Measurements from ENCODE around the gene ANKRD26.

DNA sequence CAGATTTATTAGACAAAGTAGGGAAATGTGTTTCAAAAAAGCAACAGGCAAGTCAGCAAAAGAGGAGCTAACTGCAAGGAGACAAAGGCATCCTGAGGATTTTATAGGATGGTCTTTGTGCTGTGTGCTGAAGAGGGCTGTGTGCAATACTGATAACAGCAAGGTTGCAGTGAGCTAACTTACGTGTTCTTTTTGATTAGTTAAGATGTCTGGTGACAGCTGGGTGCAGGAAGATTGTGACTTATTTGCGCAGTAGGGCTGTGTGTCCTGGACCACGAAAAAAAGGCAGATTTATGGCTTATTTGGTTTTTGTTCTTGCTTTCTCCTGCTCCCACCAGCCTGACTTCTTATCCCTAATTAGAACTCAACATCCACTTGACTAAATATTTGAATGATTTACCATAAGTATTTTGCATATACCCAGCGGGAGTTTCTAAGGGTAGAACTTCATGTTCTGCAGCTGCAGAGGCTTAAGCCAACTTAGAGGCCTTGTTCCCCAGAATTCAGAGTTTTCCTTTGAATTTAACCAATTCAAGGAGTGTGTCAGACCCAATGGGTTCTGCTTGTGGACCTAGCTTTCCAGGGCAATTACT lies 119.0 kb downstream of the ANKRD26 start:
- TF ChIP-seq, protein P1, sequence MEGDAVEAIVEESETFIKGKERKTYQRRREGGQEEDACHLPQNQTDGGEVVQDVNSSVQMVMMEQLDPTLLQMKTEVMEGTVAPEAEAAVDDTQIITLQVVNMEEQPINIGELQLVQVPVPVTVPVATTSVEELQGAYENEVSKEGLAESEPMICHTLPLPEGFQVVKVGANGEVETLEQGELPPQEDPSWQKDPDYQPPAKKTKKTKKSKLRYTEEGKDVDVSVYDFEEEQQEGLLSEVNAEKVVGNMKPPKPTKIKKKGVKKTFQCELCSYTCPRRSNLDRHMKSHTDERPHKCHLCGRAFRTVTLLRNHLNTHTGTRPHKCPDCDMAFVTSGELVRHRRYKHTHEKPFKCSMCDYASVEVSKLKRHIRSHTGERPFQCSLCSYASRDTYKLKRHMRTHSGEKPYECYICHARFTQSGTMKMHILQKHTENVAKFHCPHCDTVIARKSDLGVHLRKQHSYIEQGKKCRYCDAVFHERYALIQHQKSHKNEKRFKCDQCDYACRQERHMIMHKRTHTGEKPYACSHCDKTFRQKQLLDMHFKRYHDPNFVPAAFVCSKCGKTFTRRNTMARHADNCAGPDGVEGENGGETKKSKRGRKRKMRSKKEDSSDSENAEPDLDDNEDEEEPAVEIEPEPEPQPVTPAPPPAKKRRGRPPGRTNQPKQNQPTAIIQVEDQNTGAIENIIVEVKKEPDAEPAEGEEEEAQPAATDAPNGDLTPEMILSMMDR (IDR thresholded peaks at IDR 0.05; ENCODE audit: low read depth, low read length, missing input control): no peak
- TF ChIP-seq, protein P2, sequence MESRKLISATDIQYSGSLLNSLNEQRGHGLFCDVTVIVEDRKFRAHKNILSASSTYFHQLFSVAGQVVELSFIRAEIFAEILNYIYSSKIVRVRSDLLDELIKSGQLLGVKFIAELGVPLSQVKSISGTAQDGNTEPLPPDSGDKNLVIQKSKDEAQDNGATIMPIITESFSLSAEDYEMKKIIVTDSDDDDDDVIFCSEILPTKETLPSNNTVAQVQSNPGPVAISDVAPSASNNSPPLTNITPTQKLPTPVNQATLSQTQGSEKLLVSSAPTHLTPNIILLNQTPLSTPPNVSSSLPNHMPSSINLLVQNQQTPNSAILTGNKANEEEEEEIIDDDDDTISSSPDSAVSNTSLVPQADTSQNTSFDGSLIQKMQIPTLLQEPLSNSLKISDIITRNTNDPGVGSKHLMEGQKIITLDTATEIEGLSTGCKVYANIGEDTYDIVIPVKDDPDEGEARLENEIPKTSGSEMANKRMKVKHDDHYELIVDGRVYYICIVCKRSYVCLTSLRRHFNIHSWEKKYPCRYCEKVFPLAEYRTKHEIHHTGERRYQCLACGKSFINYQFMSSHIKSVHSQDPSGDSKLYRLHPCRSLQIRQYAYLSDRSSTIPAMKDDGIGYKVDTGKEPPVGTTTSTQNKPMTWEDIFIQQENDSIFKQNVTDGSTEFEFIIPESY (IDR thresholded peaks at IDR 0.05): no peak
- TF ChIP-seq TAF1 (conservative IDR thresholded peaks at IDR 0.05) (no peak), GABPA (IDR thresholded peaks at IDR 0.05 in 1 of 2, conservative IDR thresholded peaks at IDR 0.05 in 1 of 2) (no peak), EGR1 (IDR thresholded peaks at IDR 0.05; ENCODE audit: low read depth in 2 of 2) (no peak), FOXA1 (IDR thresholded peaks at IDR 0.05) (no peak), SP1 (IDR thresholded peaks at IDR 0.05) (no peak), YY1 (IDR thresholded peaks at IDR 0.05) (no peak), RXRA (IDR thresholded peaks at IDR 0.05) (no peak), NR2F2 (IDR thresholded peaks at IDR 0.05) (no peak), RAD21 (IDR thresholded peaks at IDR 0.05) (no peak)

Measured in liver (tissue), 3 donors.